GM12864 (cell line): Measurements from ENCODE around the gene SHH.

Experiments used
- DNase-seq: peaks from one replicate; pipeline ENCODE4 v3.0.0-alpha.2; 2011; ENCODE audit warnings: low read depth
- H3K4me3 ChIP-seq: 2 replicates; pipeline ENCODE4 v1.5.1; 2011; ENCODE audit warnings: mild to moderate bottlenecking, low read depth, low read length, control low read depth
- CTCF ChIP-seq: IDR thresholded peaks from 2 replicates; pipeline ENCODE4 v1.5.1; 2011; ENCODE audit warnings: low read depth, mild to moderate bottlenecking, moderate library complexity, low read length, control low read depth, inconsistent platforms; ENCODE audit errors: missing control alignments

SHH gene

GRCh38 chr7:155847821-155848435 is 35.7 kb upstream of the SHH start:
- no peak for DNase-seq
- TF ChIP-seq CTCF = no peak

GRCh38 chr7:155846936-155847335 is 34.7 kb upstream of the SHH start:
- TF ChIP-seq CTCF = no peak
- no peak for DNase-seq
- H3K4me3 ChIP-seq = no peak overlapping the region

More at GRCh38 chr7:155847821-155848435, 35.7 kb upstream of the SHH start:
- H3K4me3 ChIP-seq = no peak overlapping the region

DNA sequence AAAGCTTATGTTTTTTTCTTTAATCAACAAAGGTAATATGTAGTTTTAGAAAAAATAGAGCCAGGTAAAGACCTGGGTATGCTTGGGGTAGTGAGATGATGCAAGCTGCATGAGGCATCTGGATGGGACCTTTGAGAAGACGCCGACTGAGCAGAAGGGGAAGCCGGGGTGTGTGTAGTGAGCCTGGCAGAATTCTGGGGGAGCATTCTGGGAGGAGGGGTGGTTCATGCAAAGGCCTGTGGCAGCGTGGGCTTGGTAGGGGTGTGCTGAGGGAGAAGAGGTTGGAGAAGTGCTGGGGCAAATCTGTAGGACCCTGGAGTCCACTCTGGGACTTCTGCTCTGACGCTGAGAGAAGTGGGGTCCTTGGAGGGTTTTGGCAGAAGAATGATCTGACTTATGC is 33.9 kb upstream of the SHH start:
- TF ChIP-seq CTCF = no peak
- no peak overlapping the region for H3K4me3 ChIP-seq
- no peak for DNase-seq

GRCh38 chr7:155845226-155845625 is 33.0 kb upstream of the SHH start:
- DNase-seq = no peak
- no peak for TF ChIP-seq CTCF
- H3K4me3 ChIP-seq = no peak overlapping the region

DNA sequence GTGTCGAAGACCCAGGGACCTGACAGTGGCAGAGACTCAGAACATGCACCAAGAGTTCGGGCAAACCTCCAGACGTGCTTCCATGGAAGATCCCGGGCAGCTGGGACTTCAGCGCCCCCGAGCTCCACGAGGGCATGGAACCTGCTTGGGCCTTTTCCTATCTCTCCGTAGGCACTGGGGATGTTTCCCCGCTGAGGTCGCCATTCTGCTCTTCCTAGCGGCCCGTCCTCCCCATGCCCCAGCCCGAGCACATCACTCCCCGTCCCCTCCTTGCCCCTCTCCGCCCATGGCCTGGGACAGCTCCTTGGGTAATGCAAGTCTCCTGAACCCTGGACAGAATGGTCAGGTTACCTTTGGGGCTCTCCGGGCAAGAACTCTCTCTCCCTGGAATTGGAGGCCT is 32.3 kb upstream of the SHH start:
- H3K4me3 ChIP-seq = no peak overlapping the region
- no peak for TF ChIP-seq CTCF
- no peak for DNase-seq

- TF ChIP-seq CTCF = no peak
- no peak overlapping the region for H3K4me3 ChIP-seq
- no peak for DNase-seq
Measured at GRCh38 chr7:155844019-155844453, 31.8 kb upstream of the SHH start.

- H3K4me3 ChIP-seq = no peak overlapping the region
- no peak for TF ChIP-seq CTCF
- no peak for DNase-seq
Measured at GRCh38 chr7:155843426-155844018, 31.3 kb upstream of the SHH start.
